ENCODE measurements around the gene PDYN.
"Not testable (repeated sequence)": the region's sequence is repeated elsewhere in the genome, so short reads cannot be mapped to it uniquely, and the experiment has no call there.

The PDYN gene

GRCh38 chr20:1993986-1994385, at the start of gene PDYN:
PDYN (minus strand) TSS chr20:1994058; CDS start chr20:1983084, 10,974 bp downstream.
- DNase-seq (ENCODE audit: low spot score): no peak

- DNase-seq (ENCODE audit: low spot score): peak; percentile 84
These were observed 48.5 kb upstream of the PDYN start for GRCh38 chr20:2042400-2042799.

- no peak for DNase-seq (ENCODE audit: low spot score)
These were observed 44.3 kb upstream of the PDYN start for GRCh38 chr20:2038161-2038560.

DNA sequence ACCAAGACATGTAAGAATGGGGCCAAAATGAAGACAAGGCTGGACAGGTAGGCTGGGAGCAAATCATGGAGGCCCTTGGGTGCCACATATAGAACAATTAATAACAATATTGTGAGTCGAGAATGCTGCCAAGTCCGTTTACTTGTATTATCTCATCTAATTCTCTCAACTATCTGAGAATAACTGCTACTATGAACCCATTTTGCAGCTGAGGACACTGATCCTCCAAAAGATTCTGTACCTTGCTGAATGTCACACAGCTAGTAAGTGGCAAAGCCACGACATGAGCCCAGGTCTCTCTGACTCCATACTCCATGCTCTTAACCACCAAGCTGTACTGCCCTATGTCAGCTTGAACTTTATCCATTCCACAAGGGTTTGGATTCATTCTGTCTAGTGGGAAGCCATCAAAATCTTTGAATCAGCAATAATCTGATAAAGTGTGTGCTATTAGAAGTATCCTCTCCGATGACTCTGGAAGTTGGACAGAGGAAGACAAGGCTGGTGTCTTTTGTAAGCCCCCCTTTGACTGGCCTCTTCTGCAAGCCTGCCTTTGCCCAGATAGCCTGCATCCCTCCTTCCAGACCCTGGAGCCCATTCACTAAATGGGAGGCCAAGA, 43.5 kb upstream of the PDYN start:
- no peak for DNase-seq (ENCODE audit: low spot score)

- DNase-seq (ENCODE audit: low spot score): not testable (repeated sequence)
These were observed 42.5 kb upstream of the PDYN start for GRCh38 chr20:2036357-2036756.

DNA sequence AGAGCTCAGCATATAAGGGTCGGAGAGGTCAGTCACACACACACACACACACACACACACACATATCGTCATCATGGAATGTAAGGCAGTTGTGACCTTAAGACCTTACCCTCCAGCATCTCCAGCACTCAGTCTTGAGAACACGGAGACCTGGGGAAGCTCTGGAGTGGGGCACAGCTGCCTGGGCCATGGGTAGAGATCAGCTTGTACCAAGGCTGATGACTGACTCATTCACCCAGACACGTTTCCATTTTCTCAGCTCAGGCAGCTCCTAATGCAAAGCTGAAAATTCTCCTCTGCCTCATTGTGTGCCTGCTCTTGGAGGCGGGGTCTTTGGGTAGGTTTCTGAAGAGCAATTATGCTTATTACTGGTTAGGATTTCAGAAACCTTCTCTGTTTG, 38.3 kb upstream of the PDYN start:
- DNase-seq (ENCODE audit: low spot score): no peak

DNA sequence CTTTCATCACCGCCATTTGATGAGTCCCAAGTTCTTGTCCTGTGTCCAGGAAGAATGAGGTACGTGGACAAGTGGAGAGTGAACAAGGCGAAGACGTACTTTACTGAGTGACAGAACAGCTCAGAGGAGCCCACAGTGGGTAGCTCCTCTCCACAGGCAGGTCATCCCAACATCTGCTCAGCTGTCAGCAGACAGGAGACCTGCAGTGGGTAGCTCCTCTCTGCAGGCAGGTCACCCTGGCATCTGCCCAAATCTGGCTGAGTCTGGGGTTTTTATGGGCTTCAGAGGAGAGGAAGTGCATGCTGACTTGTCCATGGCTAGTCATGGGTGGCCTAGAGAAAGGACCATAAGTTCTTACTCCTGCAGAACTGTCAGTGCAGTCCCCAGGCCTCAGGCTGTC, 32.7 kb upstream of the PDYN start:
- DNase-seq (ENCODE audit: low spot score): no peak

DNA sequence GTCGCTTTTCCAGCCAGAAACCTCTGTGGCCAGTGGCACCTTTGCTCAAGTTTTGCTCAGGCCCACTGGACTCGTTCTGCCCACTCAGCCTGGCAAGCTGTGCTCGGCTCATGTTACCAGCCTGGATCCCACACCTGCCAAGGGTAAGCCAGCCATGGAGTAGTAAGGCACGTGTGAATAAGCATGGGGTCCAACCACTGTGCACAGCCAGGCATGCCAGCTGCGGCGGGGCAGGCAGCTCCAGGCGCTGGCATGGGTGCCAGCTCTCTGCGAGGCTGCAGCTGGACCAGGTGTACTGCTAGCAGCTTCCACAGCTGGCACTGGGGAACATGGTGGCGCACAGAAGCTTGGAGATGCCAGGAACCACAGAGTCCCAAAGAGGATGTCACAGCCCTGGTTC, 32.1 kb upstream of the PDYN start:
- no peak for DNase-seq (ENCODE audit: low spot score)

- DNase-seq (ENCODE audit: low spot score): no peak
These were observed 29.3 kb upstream of the PDYN start for GRCh38 chr20:2023151-2023550.

GRCh38 chr20:2022163-2022562, 28.3 kb upstream of the PDYN start:
- DNase-seq (ENCODE audit: low spot score): no peak

DNA sequence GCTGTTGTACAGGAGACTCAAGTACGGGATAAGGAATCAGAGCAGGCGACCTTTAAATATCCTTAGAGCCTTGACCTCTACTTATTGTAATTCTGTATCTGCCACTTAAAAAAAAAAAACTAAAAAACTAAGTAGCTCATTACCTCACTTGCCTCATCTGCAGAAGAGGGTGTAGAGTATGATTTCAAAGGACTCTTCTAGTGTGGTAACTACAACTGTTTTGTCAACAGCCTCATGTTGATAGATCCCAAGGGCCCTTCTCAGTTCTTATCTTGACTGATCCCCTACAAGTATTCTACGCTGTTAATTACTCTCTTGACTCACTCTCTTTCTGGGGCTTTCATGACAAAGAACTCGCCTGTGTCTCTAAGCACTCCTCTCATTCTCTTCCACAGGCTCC, 16.7 kb upstream of the PDYN start:
- DNase-seq (ENCODE audit: low spot score): no peak

- no peak for DNase-seq (ENCODE audit: low spot score)
These were observed 12.8 kb upstream of the PDYN start for GRCh38 chr20:2006452-2007361.

DNA sequence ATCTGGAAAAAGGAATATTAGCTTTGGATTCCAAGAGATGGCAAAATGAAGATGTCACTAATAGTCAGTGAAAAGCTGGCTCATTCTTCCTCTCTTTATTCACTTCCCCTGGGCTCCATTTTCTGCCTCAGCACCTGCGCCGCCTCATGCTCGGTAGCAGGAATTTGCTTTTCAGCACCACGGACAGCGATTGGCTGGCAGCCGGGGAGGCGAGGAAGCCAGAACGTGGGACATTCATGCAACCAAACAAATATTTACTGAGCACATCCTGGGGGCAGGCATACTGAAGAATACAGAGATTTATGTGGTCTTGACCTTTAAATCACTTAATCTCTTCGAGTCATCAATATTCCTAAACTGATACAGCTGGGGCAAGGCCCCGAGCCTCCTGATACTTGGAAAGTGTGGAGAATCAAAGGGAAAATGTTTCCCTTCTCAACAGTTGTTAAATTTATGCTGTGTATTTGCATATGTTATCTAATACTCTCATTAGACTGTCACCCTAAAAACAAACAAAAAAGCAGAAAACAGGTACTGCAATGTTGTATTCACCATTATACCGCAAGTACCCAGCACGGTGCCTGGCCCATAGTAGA, 12.1 kb upstream of the PDYN start:
- DNase-seq (ENCODE audit: low spot score): peak; percentile 66

DNA sequence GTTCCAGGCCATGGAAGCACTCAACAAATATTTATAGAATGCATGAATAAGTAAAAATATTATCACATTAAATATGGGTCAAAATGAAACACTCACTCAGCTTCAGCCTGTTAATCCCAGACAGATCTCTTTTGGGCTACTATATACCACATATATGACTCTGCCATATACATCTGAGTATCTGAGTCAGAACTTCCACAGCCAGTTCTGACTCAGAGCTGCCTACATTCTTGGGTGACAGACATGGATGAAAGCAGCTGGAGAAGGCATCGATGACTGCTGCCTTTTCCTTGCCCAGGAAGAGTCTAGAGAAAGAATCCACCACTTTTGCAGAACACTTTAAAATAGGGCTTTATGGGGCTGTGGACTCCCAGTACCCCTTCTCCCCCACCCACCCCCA, 11.5 kb upstream of the PDYN start:
- DNase-seq (ENCODE audit: low spot score): peak; percentile 71

GRCh38 chr20:2004171-2004570, 10.3 kb upstream of the PDYN start:
- no peak for DNase-seq (ENCODE audit: low spot score)

DNA sequence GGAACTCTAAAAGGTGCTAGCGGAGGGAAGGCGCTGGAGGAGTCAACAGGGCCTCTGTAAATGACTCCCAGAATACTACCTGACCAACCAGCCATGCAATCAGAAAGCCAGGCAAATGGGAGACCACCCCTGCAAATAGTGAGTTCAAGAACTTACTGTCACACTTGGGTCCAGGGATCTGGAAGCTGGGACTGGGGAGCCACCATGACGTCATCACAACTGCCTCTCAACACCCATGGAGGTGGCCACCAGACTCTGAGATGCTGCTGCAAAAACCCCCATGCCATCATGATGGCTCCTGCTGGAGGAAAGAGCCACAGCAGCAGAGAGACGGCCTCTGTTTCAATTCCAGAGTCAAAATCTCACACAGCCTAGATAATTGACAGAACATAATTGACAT, 8.5 kb upstream of the PDYN start:
- no peak for DNase-seq (ENCODE audit: low spot score)

GRCh38 chr20:2001119-2001518, 7.3 kb upstream of the PDYN start:
- DNase-seq (ENCODE audit: low spot score): no peak

DNA sequence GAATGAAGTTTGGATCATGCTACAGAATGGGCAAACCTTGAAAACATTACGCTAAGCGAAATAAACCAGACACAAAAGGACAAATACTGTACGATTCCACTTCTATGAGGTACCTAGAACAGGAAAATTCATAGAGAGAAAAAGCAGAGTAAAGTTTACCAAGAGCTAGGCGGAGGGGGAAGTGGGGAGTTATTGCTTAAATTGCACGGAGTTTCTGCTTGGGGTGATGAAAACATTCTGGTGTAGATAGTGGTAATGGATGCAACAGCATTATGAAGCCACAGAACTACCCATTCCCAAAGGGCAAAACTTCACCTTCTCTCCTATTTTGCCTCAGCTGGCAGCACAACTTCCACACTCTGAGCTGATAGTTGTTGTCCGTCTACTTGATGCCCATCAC, 6.4 kb upstream of the PDYN start:
- no peak for DNase-seq (ENCODE audit: low spot score)

GRCh38 chr20:1998715-1999114, 4.9 kb upstream of the PDYN start:
- DNase-seq (ENCODE audit: low spot score): no peak

GRCh38 chr20:1998193-1998520, 4.3 kb upstream of the PDYN start:
- no peak for DNase-seq (ENCODE audit: low spot score)

DNA sequence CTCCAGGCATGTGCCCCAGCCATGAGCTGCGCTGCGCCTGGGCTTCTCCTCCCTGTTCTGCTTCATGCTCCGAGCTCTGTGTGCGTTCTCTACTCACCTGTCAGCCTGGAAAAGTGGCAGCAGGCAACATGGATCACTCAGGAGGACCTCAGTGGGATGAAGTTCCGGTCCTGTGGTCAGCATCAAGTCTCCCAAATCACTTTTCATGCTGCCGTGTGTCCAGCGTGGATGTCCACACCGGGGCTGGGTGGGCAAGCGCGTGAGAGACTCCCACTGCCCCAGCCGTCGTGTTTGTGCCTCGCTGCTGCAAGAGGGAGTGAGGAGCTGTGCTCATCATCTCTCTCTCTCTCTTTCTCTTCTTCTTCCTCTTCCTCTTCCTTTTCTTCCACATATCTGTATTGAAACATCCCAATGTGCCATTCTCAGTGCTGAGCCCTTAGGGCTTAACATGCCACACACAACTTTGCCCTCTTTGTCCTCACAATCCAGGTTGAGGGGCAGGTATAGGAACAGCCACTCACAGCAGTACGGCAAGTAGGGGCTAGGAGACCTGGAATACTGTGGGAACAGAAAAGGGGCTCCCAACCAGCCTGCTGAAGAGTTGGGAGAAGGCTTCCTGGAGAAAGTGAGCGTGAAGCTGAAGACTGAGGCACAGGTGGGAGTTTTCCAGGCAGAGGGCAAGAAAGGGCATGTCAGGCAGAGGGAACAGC, 3.8 kb upstream of the PDYN start:
- DNase-seq (ENCODE audit: low spot score): no peak

DNA sequence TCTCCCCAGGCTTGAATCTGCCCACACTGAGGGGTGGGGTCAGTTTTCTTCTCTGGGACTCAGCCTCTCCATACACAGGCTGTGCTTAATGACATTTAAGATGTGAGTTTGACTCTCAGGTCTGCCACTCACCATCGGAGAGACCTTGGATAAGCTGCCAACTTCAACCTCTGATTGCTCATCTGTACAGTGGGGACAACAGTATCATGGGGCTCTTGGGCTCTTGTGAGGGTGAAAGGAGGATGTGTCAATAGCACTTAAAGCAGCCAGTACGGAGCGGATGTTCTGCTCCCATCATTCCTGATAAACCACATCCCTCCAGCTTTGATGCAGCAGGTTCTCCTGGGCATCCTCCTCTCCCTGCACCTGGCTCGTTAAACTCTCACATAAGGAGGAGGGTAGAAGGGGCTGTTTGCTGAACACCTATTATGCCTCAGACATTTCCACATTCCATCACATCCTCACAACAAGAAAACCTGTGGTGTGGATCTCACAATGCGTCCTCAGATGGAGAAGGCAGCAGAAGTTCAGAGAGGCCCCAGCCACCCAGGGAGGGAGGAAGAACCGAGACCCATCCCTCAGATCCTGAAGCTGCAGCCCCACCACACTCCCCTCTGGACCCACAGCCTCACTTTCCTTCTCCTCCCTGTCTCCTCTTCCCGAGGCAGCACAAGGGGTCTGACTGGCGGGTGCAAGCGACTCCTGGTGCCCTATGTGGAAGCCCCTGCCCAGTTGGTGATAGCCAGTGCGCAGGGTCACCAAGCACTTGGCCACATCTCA, 1.9 kb upstream of the PDYN start:
- no peak for DNase-seq (ENCODE audit: low spot score)

Data from RKO (cell line).